GM18951 (cell line): ENCODE data around the gene DLX5.

ENCODE experiments used
- POLR2A ChIP-seq: IDR thresholded peaks from 4 replicates; pipeline ENCODE4 v1.6.1; 2011; ENCODE audit warnings: mild to moderate bottlenecking; ENCODE audit not compliant: insufficient read length, insufficient read depth; ENCODE audit errors: extremely low read depth
- in situ Hi-C: fragments of 300-500 bp; cut with MboI; formaldehyde crosslinking; loops from one replicate; pipeline ENCODE4 v1.12.0; 2022; ENCODE audit warnings: low sequenced_read_pairs, mixed read lengths, inconsistent platforms; ENCODE audit not compliant: unreplicated experiment

Gene DLX5

GRCh38 chr7:97022491-97023306, 1.9 kb downstream of the DLX5 start:
- in situ Hi-C loops, result no loop called here
- no peak for TF ChIP-seq POLR2A

GRCh38 chr7:97021747-97022490, 2.7 kb downstream of the DLX5 start:
- no peak for TF ChIP-seq POLR2A
- in situ Hi-C loops, result no loop called here

- in situ Hi-C loops, result no loop called here
- TF ChIP-seq POLR2A, result no peak
These were observed 3.5 kb downstream of the DLX5 start for GRCh38 chr7:97020996-97021746.

- TF ChIP-seq POLR2A, result no peak
- in situ Hi-C loops, result no loop called here
These were observed 4.0 kb downstream of the DLX5 start for GRCh38 chr7:97020601-97020995.

- in situ Hi-C loops, result no loop called here
- TF ChIP-seq POLR2A, result no peak
These were observed 4.9 kb downstream of the DLX5 start for GRCh38 chr7:97019710-97020225.

GRCh38 chr7:97018791-97019531, 5.7 kb downstream of the DLX5 start:
- in situ Hi-C loops, result no loop called here

GRCh38 chr7:97018126-97018601, 6.5 kb downstream of the DLX5 start:
- in situ Hi-C loops, result no loop called here
- no peak for TF ChIP-seq POLR2A

More at GRCh38 chr7:97018791-97019531, 5.7 kb downstream of the DLX5 start:
- TF ChIP-seq POLR2A, result no peak

- no peak for TF ChIP-seq POLR2A
- in situ Hi-C loops, result no loop called here
These were observed 7.2 kb downstream of the DLX5 start for GRCh38 chr7:97017192-97018125.

- in situ Hi-C loops, result no loop called here
- TF ChIP-seq POLR2A, result no peak
These were observed 8.0 kb downstream of the DLX5 start for GRCh38 chr7:97016381-97017191.

- no peak for TF ChIP-seq POLR2A
- in situ Hi-C loops, result no loop called here
These were observed 8.8 kb downstream of the DLX5 start for GRCh38 chr7:97015756-97016380.
